GM12872 (cell line): ENCODE results near the gene TNFRSF6B.

Experiments
- CTCF ChIP-seq: IDR thresholded peaks from 3 replicates; pipeline ENCODE4 v1.5.1; 2011; ENCODE audit warnings: low read depth, mild to moderate bottlenecking, low read length, moderate library complexity; ENCODE audit not compliant: insufficient read depth

The TNFRSF6B gene

GRCh38 chr20:63739130-63740069, 42.9 kb downstream of the TNFRSF6B start, which contains the start of gene SLC2A4RG:
Gene SLC2A4RG (plus strand): TSS chr20:63739776. CDS start chr20:63739913, 137 bp downstream.
- TF ChIP-seq CTCF, result no peak

- TF ChIP-seq CTCF, result no peak
These were observed 43.7 kb downstream of the TNFRSF6B start for GRCh38 chr20:63740070-63740626.

GRCh38 chr20:63740627-63741353, 44.3 kb downstream of the TNFRSF6B start:
- TF ChIP-seq CTCF, result 0 out of 3 replicates have a peak, but pooled peaks have one; percentile 4

- TF ChIP-seq CTCF, result no peak
These were observed 44.9 kb downstream of the TNFRSF6B start for GRCh38 chr20:63741354-63741675.

GRCh38 chr20:63741676-63742380, 45.4 kb downstream of the TNFRSF6B start:
- TF ChIP-seq CTCF, result no peak

GRCh38 chr20:63742381-63743024, 46.1 kb downstream of the TNFRSF6B start:
- no peak for TF ChIP-seq CTCF
